Esophagus muscularis mucosa (tissue), 4 donors: ENCODE measurements around the gene SPATA45. TPM values are rescaled to one million over a fixed set of nuclear protein-coding genes. Genes with fewer than 3 reads are reported as not detected.
"Not testable (repeated sequence)": the region's sequence is repeated elsewhere in the genome, so short reads cannot be mapped to it uniquely, and the experiment has no call there.

Experiments used
- DNase-seq: peaks from one replicate; pipeline ENCODE4 v3.0.0-alpha.2; 2017; ENCODE audit errors: extremely low spot score
- H3K27ac ChIP-seq, 4 donors: fragments of 200-600 bp; sonication (generic); replicated peaks in 1 of 4; 1 replicate in 3 of 4; 2 replicates in 1 of 4; pipeline ENCODE4 v1.5.1; 2016 to 2019; ENCODE audit warnings: mild to moderate bottlenecking in 1 of 4
- H3K27me3 ChIP-seq, 4 donors: fragments of 200-600 bp; sonication (generic); one replicate each; pipeline versions ENCODE4 v1.5.1 to v1.6.0; 2016 to 2019
- H3K36me3 ChIP-seq, 4 donors: fragments of 200-600 bp; sonication (generic); one replicate each; pipeline ENCODE4 v1.5.1; 2016 to 2019
- H3K4me1 ChIP-seq, 4 donors: fragments of 200-600 bp; sonication (generic); one replicate each; pipeline ENCODE4 v1.5.1; 2016 to 2019
- H3K4me3 ChIP-seq, 4 donors: fragments of 200-600 bp; sonication (generic); 1 replicate in 2 of 4; 2 replicates in 2 of 4; pipeline ENCODE4 v1.5.1; 2016 to 2019; ENCODE audit warnings: mild to moderate bottlenecking in 4 of 4, moderate library complexity in 1 of 4
- H3K9me3 ChIP-seq, 4 donors: fragments of 200-600 bp; sonication (generic); 1 replicate in 3 of 4; 2 replicates in 1 of 4; pipeline ENCODE4 v1.5.1; 2016 to 2019
- CTCF ChIP-seq, 3 experiments: fragments of 200-600 bp in 2 of 3; fragments of 450-650 bp in 1 of 3; sonication (generic) in 2 of 3; IDR thresholded peaks; one replicate each; pipeline ENCODE4 v1.5.1; 2017 to 2019; ENCODE audit warnings: antibody characterized with exemption in 3 of 3, mild to moderate bottlenecking in 2 of 3, moderate library complexity in 1 of 3
- EP300 ChIP-seq: sonication (generic); formaldehyde crosslinking; IDR thresholded peaks from one replicate; pipeline ENCODE4 v1.6.1; 2017; ENCODE audit warnings: antibody characterized with exemption
- POLR2A ChIP-seq: fragments of 450-650 bp; IDR thresholded peaks from one replicate; pipeline ENCODE4 v1.6.1; 2017; ENCODE audit warnings: antibody characterized with exemption, moderate library complexity, mild to moderate bottlenecking, low read depth
- POLR2AphosphoS5 ChIP-seq, 2 donors: sonication (generic); formaldehyde crosslinking; IDR thresholded peaks; one replicate each; pipeline ENCODE4 v1.6.1; 2017; ENCODE audit warnings: antibody characterized with exemption in 2 of 2
- WGBS: methylation state at CpG from one replicate; pipeline ENCODE4 v1.1.5; 2018; 5-methylcytosine and 5-hydroxymethylcytosine counted together
- intact Hi-C: fragments of 100-400 bp; cut with DNase I; formaldehyde crosslinking; loops from one replicate; pipeline ENCODE4 v1.15.1; 2023
- total RNA-seq, 4 donors: library from RNA; depleted of rRNA; stranded (reverse); fragments of >200 nt; gene quantifications; one replicate each; pipeline versions ENCODE4 v1.1.0 to v1.2.1, GENCODE V29; 2016

The SPATA45 gene
- total RNA-seq, 4 donors from 2014 or later, result not detected

- TF ChIP-seq POLR2AphosphoS5 (IDR thresholded peaks at IDR 0.05) (no peak), POLR2A (no peak), EP300 (no peak), CTCF (IDR thresholded peaks at IDR 0.05) (no peak)
- WGBS, result 71% methylated on average over 2 of the region's 2 CpGs
- Histone ChIP-seq H3K4me3 (no peak overlapping the region), H3K27me3 (no peaks in the 10 kb centered on the region), H3K36me3 (peaks cover 7 to 51% (median 32%) of the 10 kb centered on the region in 4 donors), H3K27ac (no peak overlapping the region), H3K4me1 (no peaks in the 10 kb centered on the region), H3K9me3 (no peaks in the 10 kb centered on the region)
- intact Hi-C loops, result no loop called here
- no peak for DNase-seq
Measured at GRCh38 chr1:212873518-212873917, 26.1 kb upstream of the SPATA45 start.

- no peak overlapping the region for H3K4me3 ChIP-seq
- 4% methylated on average over 1 of the region's 1 CpG for WGBS
- no peak for DNase-seq
- H3K27ac ChIP-seq, result no peak overlapping the region
- intact Hi-C loops, result no loop called here
- peaks cover 7 to 61% (median 35%) of the 10 kb centered on the region in 4 donors for H3K36me3 ChIP-seq
- TF ChIP-seq POLR2AphosphoS5 (IDR thresholded peaks at IDR 0.05) (no peak), EP300 (no peak), POLR2A (no peak), CTCF (IDR thresholded peaks at IDR 0.05) (no peak)
- no peaks in the 10 kb centered on the region for H3K9me3 ChIP-seq
- H3K4me1 ChIP-seq, result no peaks in the 10 kb centered on the region
- no peaks in the 10 kb centered on the region for H3K27me3 ChIP-seq
Measured at GRCh38 chr1:212871976-212872375, 24.5 kb upstream of the SPATA45 start.

GRCh38 chr1:212867192-212867591, 19.7 kb upstream of the SPATA45 start:
- H3K27me3 ChIP-seq, result no peaks in the 10 kb centered on the region
- peaks cover 0 to 25% (median 5%) of the 10 kb centered on the region in 4 donors for H3K36me3 ChIP-seq
- H3K27ac ChIP-seq, result no peak overlapping the region
- no peaks in the 10 kb centered on the region for H3K9me3 ChIP-seq
- no peak for TF ChIP-seq POLR2AphosphoS5 (IDR thresholded peaks at IDR 0.05)
- TF ChIP-seq CTCF (IDR thresholded peaks at IDR 0.05), result no peak
- TF ChIP-seq EP300, result no peak
- TF ChIP-seq POLR2A, result no peak
- no peak overlapping the region for H3K4me3 ChIP-seq
- intact Hi-C loops, result no loop called here
- H3K4me1 ChIP-seq, result peaks cover 0 to 12% (median 3%) of the 10 kb centered on the region in 4 donors
- 98% methylated on average over 1 of the region's 1 CpG for WGBS
- DNase-seq, result no peak

- peaks cover 0 to 17% (median 5%) of the 10 kb centered on the region in 4 donors for H3K36me3 ChIP-seq
- no peaks in the 10 kb centered on the region for H3K27me3 ChIP-seq
- no peak overlapping the region for H3K4me3 ChIP-seq
- DNase-seq, result no peak
- peaks cover 5 to 39% (median 22%) of the 10 kb centered on the region in 4 donors for H3K4me1 ChIP-seq
- TF ChIP-seq EP300, result no peak
- no peak for TF ChIP-seq CTCF (IDR thresholded peaks at IDR 0.05)
- no peak for TF ChIP-seq POLR2AphosphoS5 (IDR thresholded peaks at IDR 0.05)
- TF ChIP-seq POLR2A, result no peak
- 89% methylated on average over 4 of the region's 4 CpGs for WGBS
- intact Hi-C loops, result no loop called here
- H3K9me3 ChIP-seq, result no peaks in the 10 kb centered on the region
- no peak overlapping the region for H3K27ac ChIP-seq
Measured at GRCh38 chr1:212864201-212864600, 16.8 kb upstream of the SPATA45 start.

GRCh38 chr1:212863345-212863744, 15.9 kb upstream of the SPATA45 start:
- Histone ChIP-seq H3K4me1 (peaks cover 10 to 45% (median 28%) of the 10 kb centered on the region in 4 donors), H3K36me3 (peaks cover 0 to 11% (median 3%) of the 10 kb centered on the region in 4 donors)
- 88% methylated on average over 10 of the region's 10 CpGs for WGBS
- H3K27ac ChIP-seq, DNase-seq, H3K27me3 ChIP-seq, H3K4me3 ChIP-seq, H3K9me3 ChIP-seq, intact Hi-C loops: not testable (repeated sequence)
